GM19455 (cell line): ENCODE results near the gene DTYMK.
"Not testable (repeated sequence)": the region's sequence is repeated elsewhere in the genome, so short reads cannot be mapped to it uniquely, and the experiment has no call there.

Experiments
- ATAC-seq: cut with Tn5 transposase; IDR thresholded peaks from one replicate; pipeline ENCODE4 v1.9.1; 2021; ENCODE audit not compliant: unreplicated experiment

DTYMK gene

DNA sequence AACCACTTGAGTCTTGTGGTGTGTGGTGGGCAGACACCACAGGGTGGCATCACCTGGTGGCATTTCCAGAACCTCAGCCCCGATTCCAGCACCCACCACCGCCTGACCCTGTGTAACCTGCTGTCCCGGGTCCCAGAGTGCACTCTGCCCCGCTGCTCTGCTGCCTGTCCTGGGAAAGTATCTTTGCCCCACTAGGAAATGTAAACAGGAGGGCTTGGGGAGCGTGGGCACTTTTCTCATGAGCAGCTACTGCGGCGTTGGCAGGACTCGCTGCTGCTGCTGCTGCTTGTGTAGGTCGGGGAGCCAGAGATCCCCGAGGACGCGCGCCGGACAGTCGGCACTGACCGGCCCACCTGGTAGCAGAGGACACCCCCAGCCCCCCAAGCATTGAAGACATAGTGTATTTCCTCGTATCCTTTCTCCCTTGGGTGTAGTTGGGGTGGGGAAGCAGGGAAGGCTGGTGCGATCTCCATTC lies 13.4 kb downstream of the DTYMK start:
- no peak for ATAC-seq

DNA sequence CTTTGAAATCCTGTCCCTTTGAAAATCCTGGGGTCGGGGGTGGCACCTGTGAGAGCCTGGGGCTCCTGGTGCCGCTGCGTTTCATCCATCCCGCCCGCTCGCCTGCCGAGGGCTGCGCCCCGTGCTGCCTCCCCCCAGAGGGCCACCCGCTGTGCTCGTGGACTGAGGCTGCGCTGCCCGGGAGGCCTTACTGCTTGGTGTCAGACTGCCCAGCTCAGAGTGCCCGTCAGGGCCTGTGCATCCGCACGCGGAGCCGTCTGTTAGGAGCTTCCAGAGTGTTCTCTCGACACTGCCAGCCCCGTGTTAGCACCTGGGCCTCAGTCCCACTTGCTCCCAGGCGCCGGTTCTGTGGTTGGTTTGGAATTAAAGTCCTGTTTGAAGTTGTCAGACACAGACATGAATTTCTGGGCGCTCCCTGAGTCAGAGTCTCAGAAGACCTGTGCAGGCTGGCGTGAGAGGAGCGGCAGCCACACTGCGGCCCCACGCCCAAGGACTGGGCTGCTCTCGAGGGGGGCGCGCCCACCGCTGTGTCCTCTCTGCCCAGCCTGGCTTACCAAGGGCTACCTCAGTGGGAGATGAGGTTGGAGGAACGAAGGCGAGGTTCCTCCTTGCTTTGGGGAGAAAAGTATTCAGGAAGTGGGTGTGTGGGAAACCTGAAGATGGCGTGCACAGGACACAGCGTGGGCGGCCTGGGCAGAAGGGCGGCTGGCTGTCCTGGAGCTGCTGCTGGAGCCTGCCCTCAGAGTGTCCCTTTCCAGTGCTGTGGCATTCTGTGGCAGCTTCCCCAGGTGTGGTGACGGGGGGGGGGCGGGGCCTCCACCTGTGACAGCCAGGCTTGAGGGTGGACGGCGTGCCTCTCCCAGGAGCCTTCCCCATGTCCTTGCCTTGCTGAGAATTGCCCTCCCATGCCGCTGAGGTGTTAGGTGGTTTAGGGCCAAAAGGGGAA lies 14.1 kb downstream of the DTYMK start:
- ATAC-seq = no peak

DNA sequence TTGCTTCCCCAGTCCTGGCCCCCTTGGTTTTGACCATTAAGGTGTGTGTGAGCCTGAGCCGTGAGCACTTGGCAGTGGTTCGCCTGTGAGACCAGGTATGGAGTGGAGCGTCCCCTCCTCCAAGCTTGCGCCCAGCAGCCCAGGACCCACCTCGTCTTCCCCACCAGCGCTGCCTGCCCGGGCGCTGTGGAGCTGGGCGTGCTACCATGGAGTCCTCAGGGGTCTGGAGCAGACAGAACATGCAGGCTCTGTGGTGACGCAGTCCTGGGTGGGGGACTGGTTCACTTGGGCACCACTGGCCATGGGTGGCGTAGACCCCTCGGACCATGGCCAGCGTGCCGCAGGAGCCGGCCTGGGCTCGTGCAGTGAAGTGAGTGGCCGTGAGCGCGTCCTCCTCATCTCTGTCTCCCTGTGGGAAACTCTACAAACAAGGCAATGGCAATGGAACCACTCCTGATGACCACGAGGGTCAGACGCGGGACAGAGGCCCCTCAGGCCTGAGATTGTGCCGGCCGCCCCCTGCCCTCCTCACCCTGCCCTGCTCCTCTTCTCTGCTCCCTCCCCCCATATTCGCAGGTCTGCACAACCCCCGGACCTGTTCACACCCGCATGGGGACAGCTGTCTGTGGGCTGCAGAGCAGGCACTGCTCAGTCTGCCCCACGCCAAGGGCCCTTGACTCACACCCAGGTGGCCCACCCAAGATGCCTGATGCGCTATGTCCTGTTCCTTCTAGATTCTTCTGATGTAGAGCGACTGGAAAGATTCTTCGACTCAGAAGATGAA lies 15.0 kb downstream of the DTYMK start:
- no peak for ATAC-seq

DNA sequence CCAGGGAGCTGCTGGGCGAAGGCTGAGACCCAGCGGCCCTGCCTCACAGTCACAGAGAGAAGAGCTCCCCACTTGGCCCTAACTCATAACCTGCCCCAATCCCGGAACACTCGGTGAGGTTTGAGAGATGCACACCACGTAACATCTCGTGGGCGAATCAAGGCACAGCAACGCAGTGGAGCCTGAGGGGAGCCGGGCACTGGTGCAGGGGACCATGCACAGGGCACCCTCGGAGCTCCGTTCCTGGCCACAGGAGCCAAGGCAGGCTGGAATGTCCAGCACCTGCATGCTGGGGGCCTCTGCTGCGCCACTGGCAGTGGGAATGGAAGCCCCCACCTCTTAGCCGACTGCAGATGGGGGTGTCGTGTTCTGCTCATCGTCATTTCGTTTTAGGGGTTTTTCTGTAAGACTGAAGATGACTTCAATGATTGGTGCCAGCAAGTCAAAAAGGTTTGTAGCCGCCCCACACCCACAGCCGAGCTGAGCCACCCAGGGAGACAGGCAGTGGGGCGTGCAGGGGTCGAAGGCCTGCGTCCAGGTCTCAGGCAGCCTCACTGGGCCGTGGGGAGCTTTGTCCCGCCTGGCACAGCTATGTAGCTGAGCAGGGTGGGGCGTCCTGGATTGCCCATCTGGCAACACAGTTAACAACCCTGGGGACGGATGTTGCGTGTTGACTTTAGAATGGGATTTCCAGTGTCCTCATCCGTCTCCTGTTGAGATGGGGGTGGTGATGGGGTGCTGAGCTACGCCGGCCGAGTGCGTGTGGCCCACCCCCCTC lies 16.1 kb downstream of the DTYMK start:
- ATAC-seq = no peak

DNA sequence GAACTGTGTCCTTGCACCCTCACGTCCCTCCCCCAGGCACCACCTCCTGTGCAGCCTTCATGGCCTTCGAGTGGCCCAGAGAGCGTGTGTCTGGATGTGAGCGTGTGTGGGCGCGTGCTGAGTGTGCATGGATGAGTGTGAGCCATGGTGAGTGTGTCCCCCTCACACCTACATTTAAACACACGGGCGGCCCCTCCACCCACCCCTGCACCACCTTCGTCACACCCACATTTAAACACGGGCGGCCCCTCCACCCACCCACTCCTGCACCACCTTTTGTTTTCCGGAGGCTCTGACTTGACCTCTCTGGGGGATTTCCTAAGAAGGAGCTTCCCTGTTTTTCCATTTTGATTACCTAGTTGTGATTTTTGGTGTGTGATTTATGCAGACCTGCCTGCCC lies 17.8 kb downstream of the DTYMK start:
- ATAC-seq = no peak

DNA sequence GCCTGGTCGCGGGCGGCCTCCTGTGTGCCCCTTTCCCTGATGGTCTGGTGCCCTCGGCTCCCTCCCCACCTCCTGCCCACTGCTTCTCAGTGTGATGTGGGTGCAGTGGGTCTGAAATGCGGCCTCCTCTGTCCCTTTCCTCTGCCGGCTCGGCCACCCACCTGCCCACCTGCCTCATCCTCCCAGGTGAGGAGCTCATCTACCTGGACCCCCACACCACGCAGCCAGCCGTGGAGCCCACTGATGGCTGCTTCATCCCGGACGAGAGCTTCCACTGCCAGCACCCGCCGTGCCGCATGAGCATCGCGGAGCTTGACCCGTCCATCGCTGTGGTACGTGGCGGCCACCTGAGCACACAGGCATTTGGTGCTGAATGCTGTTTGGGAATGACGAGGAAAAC lies 18.3 kb downstream of the DTYMK start:
- no peak for ATAC-seq

DNA sequence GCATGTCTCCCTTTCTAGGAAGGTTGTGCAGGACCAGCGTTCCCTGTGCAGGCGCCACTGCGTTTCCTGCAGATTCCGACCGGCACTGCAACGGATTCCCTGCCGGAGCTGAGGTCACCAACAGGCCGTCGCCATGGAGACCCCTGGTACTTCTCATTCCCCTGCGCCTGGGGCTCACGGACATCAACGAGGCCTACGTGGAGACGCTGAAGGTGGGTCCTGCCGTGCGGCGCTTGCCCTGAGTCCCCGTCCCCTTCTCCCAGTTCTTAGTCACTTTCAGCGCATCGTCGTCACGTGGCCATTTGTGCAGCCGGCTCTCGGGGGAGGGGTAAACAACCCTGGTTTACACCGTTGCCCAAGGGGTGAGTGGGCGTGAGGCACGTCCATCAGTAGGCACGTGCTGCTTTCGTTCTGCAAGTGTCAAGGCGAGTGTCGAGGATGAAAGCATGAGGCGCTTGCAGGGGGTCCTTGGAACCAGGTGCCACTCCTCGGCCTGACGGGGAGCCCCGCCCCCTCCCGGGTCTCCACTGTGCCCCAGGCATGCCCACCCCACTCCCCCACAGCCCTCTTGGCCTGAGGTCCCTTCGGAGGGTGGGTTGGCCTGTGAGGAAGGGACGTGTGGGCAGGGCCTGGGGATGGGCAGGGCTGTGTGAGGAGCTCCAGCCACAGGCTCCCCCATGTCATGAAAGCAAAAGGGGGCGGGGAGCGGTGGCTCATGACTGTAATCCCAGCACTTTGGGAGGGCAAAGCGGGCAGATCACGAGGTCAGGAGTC lies 19.8 kb downstream of the DTYMK start:
- ATAC-seq = no peak

DNA sequence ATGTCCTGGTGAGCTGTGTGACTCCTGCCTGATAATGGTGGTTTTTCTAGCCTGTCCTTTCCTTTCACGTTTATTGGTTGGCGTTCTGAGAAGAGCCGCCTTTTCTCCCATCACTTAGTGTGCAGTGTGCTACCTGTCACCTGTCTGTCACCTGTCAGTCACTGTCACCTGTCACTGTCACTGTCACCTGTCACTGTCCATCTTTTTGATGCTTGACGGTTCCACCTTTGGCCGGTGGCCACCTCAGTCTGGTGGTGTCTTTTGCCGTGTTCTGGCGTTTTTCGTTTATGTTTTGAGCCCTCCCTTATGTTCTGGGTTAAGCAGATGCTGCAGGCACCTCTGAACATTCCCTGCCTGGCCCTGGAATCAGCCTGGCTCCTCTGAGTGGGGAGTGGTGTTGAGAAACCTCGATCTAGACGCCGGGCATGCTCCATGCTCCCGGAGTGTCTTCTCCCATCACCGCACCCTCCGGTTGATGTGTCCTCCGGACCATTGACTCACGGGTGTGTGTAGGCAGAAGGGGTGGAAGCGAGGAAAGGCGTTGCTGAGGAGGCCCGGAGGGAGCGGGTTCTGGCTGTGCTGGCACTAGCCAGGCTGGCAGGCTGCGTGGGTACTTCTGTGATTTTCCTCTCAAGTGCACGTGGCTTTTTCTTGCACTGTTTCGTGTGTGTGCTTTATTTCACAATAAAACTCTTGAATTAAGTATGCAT lies 20.7 kb downstream of the DTYMK start:
- ATAC-seq = no peak

DNA sequence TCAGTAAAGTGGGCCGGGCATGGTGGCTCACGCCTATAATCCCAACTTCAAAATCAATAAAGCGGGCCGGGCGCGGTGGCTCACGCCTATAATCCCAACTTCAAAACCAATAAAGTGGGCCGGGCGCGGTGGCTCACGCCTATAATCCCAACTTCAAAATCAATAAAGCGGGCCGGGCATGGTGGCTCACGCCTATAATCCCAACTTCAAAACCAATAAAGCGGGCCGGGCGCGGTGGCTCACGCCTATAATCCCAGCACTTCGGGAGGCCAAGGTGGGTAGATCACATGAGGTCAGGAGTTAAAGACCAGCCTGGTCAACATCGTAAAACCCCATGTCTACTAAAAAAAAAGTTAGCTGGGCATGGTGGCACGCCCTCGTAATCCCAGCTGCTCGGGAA lies 23.9 kb downstream of the DTYMK start:
- not testable (repeated sequence) for ATAC-seq

DNA sequence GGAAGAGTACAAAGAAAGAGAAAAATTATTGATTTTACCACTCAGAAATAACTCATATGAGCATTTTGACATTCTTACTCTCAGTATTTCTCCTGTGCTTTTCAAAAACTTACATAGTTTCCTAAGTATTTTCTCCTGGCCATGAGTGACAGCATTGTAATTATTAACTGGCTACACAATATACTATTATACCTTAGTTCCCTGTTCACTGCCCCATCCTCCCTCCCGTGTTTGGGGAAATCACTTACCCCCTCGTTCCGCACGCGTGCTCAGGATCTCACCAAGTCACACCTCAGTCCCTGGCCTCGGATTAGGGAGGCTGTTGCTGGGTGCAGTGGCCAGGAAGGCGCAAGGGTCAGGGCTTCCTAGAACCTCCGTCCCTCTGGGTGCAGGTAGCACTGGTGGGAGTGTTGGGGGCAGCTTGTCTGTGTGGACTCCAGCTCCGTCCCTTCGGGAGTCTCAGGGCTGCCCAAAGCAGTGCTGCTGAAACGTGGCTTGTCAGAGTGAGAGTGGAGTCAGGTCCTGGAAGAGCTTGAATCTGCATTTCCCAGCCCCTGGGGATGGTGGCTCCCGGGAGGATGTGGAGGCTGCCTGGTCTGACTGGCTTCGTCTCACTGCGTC lies 25.9 kb downstream of the DTYMK start:
- no peak for ATAC-seq

DNA sequence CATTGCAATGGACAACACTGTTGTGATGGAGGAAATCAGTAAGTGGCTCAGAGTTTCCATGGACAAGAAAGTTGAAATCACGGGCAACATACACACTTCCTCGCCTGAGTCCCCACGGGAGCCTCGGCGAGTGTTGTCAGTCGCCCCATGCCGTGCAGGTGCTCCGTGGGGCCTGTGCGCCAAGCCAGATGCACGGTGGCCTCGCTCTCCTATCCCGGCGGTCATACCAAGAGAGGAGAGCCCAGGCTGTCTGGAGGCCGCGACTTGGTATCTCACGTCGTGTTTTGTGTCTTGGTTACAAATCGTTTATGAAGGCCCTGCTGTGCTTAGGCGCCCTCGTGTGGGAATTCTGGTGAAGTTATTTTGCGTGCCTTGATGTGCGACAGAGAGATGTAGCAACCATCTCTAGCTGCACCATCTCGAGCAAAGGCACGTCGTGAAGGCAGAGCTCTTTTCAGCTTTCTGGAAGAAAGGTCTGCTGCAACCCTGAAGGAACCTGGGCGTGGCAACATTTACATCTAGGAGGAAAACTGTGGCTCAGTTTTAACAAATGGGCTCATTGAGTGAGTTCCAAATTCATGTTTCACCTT lies 27.4 kb downstream of the DTYMK start:
- ATAC-seq = no peak

DNA sequence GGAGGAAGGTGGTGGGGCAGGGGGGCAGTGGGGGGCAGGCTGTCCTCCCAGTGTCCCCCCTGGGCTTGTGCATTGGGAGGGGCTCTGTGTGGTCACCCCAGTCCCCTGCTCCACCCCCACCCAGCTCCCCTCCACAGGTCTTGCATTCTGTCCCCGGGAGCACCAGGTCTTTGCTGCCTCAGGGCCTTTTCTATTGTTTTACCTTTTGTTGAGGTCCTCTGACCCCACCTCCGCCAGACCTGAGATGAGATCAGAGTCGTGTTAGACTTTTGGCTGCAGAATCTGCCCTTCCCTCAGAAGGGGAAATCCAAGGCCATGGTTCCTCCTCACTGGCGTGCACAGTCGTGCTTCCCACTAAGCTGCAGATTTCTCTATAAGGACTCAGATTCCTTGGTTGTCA lies 28.3 kb downstream of the DTYMK start:
- no peak for ATAC-seq

DNA sequence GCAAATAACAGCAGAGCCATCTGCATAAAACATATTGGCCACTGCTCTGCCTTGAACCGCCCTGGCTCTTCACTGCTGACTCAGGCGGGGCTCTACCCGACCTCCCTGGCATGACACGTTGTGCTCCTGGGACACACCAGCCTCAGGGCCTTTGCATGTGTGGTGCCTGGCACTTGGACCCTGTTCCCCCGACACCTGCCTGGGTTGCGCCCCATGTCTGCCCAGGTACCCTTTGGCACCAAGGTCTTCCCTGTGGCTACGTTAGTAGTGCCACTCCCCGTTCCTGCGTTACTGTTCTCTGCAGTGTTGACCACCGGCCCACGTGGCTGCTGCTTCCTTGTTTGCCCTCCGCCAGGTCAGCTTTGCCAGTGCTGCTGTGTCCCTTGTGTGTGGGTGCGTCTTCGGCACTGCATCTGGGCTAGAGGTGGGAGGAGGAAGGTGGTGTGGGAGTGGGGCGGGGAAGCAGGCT lies 28.8 kb downstream of the DTYMK start:
- ATAC-seq = no peak

DNA sequence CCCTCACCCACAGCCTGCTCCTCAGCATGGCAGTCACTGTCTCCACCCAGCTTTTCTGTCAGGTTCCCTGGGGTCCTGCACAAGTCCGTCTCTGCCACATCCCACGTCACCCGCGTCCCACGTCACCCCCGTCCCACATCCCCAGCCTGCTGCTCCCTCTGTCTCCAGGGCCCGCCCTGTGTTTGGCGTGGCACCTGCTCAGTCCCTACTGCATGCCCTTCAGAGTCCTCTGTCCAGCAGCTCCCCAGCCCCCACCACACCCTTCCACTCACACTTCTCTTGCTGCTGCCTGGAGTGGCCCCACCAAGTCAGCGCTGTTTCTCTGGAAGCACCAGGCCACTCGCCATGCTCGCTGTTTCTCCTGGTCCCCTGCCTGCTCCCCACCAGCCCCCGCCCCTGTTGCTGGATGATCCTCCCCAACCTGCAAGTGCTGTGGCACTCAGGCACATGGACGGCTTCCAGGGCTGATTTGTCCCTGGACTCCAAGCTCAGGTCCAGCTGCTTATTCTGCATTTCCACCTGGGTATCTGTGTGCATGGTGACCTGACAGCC lies 30.3 kb downstream of the DTYMK start:
- no peak for ATAC-seq

DNA sequence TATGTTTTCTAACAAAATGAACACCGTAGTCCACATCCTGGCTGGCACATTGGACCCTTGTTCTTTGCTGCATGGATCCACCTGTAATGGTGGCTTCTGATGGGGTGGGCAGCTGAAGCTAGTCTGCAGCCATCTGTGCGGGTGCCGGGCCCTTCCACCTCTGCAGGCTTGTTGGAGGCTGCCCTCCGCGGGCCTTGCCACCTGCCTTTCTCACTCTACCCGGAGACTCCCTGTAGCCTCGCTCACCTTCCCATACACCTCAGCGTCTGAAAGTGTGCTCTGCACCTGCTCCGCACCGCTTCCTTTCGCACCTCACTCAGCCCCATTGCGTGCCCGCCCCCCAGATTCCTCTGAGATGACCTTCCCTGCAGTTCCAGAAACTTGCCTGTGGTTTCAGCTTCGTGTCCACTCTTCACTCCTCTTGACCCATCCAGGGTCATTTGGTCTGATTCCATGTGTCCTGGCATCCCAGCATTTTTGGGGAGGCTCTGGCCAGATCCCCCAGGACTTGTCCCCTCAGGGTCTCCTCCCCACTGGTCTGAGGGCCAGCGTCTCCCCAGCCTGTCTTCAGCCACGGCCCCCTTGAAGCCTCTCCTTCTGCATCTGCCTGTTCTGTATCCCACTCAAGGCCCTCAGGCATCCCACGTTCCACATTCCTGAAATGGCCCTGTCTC lies 31.0 kb downstream of the DTYMK start:
- ATAC-seq = no peak

DNA sequence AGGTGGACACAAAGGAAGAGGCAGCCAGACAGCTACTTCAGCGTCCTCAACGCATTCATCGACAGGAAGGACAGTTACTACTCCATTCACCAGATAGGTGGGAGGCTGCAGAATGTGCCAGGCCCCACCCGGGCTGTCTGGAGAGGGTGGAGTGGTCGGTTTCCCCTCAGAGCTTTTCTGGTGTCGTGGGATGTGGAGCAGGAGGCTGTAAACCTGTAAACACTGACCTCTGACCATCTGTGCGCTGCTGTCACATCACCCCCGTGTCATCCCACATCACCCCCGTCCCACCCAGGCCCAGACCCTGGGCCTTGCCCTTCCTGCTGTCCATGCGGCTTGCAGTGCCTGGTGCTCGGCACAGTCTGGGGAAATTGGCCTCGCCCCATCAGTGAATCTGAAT lies 32.1 kb downstream of the DTYMK start:
- no peak for ATAC-seq

DNA sequence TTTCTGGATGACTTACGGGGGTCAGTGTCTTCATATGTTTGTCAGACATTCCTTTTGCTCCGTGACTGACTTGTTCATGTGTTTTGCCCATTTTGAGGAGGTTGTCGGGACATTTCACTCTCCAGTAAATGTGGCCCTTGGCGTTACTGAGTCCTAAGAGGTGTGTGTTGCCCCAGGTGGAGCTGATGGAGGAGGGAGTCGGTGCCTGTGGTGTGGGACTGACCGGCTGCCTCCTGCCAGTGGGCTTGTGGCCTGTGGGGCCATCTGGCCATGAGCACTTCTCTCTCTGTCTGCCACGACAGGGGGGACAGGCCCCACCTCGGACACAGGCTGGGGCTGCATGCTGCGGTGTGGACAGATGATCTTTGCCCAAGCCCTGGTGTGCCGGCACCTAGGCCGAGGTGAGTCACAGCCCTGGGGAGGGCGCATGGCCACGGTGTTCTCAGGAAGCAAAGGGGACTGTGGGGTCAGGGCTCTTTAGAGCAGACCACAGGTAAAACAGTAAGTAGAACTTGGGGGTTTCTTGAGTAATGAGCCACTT lies 33.3 kb downstream of the DTYMK start:
- ATAC-seq = no peak

DNA sequence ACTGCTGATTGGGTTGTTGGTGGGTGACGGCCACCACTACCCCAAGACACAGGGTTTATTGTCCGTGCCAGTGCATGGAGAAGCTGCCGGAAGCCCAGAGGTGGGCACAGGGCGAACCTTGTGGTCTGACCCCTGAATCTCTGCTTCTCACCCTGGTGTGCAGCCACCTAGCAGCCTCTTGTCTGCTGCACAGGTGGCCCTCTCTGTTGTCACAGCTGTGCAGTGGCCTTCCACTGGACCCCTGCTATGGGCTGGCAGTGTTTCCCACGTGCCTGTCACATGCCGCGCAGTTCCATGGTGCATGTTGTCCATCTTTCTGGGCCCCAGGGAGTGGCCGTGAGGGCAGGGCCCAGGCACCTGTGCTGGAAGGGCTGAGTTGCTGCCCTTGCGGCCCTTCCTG lies 33.9 kb downstream of the DTYMK start:
- ATAC-seq = no peak
